ENCODE measurements around the gene LRP8. TPM values are rescaled to one million over a fixed set of nuclear protein-coding genes. Genes with fewer than 3 reads are reported as not detected.

LRP8 gene
- total and polyA plus RNA-seq, 10 donors = 1.7 to 14.4 (median 5.5) TPM

DNA sequence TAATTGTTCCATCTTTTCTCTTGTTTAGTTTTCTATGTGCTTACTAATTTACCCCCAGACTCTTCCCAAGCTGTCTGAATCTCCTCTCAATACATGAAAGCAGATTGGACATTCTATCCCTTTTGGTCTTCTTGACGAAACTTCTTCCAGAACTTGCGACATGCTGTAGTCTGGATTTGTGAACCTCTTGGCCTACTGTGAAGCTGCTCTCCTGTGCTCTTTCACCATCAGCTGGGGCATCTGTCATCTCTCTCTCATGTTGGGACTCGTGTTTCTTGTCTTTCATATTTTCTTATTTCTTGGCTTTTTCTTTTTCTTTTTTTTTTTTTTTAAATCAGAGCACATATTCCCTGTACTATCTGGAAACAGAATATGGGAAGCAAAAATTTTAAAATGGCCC, 124.4 kb downstream of the LRP8 start:
- intact Hi-C loops (cut with DNase I; ENCODE audit: low total_unique reads) = no loop called here
- no peak for DNase-seq
- Histone ChIP-seq H3K27ac (no peak overlapping the region), H3K4me1 (peaks cover 3 to 19% (median 4%) of the 10 kb centered on the region in 6 donors), H3K9me3 (peaks cover 6 to 34% (median 25%) of the 10 kb centered on the region in 8 donors), H3K4me3 (no peak overlapping the region), H3K36me3 (peaks cover 9 to 80% (median 75%) of the 10 kb centered on the region in 6 donors), H3K27me3 (replicated peaks in 1 of 7) (no peaks in the 10 kb centered on the region)
- WGBS, 5 donors = 89 to 98% (median 94%) methylated on average over 3 of the region's 3 CpGs
- TF ChIP-seq POLR2AphosphoS5 (IDR thresholded peaks at IDR 0.05) (no peak), POLR2A (IDR thresholded peaks at IDR 0.05) (no peak)
- TF ChIP-seq, protein P1, sequence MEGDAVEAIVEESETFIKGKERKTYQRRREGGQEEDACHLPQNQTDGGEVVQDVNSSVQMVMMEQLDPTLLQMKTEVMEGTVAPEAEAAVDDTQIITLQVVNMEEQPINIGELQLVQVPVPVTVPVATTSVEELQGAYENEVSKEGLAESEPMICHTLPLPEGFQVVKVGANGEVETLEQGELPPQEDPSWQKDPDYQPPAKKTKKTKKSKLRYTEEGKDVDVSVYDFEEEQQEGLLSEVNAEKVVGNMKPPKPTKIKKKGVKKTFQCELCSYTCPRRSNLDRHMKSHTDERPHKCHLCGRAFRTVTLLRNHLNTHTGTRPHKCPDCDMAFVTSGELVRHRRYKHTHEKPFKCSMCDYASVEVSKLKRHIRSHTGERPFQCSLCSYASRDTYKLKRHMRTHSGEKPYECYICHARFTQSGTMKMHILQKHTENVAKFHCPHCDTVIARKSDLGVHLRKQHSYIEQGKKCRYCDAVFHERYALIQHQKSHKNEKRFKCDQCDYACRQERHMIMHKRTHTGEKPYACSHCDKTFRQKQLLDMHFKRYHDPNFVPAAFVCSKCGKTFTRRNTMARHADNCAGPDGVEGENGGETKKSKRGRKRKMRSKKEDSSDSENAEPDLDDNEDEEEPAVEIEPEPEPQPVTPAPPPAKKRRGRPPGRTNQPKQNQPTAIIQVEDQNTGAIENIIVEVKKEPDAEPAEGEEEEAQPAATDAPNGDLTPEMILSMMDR (IDR thresholded peaks at IDR 0.05 in 8 of 11, conservative IDR thresholded peaks at IDR 0.05 in 3 of 11) = no peak

DNA sequence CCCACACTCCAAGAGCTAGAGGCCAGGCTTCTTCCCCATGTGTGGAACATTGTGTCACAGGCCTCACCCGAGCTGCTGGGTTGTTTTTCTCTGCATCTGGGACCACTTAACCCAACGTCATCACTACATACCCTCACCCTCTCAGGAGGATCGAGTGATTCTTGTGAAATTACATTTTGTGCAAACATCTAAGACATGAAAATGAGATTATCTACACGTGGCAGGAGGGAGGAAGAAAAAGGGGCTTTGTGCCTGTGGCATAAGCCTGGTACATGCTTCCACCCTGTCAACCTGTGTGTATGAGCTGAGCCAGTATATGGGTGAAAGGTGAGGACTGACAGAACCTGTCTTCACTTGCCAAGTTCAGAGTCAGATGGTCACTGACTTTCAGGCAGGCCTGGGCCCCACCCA, 129.6 kb downstream of the LRP8 start:
- TF ChIP-seq, protein P1 (IDR thresholded peaks at IDR 0.05 in 8 of 11, conservative IDR thresholded peaks at IDR 0.05 in 3 of 11) = no peak
- TF ChIP-seq POLR2A (IDR thresholded peaks at IDR 0.05) = no peak
- TF ChIP-seq POLR2AphosphoS5 (IDR thresholded peaks at IDR 0.05) = no peak
- Histone ChIP-seq H3K4me3 (peak overlapping the region in 2 of 8 donors; percentile 82 to 93), H3K27me3 (replicated peaks in 1 of 7) (no peaks in the 10 kb centered on the region), H3K27ac (peak overlapping the region in 5 of 8 donors; percentile 98 to 100 (median 99)), H3K4me1 (peaks cover 16 to 53% (median 31%) of the 10 kb centered on the region in 6 donors), H3K9me3 (no peaks in the 10 kb centered on the region), H3K36me3 (peaks cover 4 to 28% (median 23%) of the 10 kb centered on the region in 6 donors)
- intact Hi-C loops (cut with DNase I; ENCODE audit: low total_unique reads) = no loop called here
- no peak for DNase-seq
- 48 to 78% (median 61%) methylated on average over 4 of the region's 4 CpGs for WGBS, 5 donors

DNA sequence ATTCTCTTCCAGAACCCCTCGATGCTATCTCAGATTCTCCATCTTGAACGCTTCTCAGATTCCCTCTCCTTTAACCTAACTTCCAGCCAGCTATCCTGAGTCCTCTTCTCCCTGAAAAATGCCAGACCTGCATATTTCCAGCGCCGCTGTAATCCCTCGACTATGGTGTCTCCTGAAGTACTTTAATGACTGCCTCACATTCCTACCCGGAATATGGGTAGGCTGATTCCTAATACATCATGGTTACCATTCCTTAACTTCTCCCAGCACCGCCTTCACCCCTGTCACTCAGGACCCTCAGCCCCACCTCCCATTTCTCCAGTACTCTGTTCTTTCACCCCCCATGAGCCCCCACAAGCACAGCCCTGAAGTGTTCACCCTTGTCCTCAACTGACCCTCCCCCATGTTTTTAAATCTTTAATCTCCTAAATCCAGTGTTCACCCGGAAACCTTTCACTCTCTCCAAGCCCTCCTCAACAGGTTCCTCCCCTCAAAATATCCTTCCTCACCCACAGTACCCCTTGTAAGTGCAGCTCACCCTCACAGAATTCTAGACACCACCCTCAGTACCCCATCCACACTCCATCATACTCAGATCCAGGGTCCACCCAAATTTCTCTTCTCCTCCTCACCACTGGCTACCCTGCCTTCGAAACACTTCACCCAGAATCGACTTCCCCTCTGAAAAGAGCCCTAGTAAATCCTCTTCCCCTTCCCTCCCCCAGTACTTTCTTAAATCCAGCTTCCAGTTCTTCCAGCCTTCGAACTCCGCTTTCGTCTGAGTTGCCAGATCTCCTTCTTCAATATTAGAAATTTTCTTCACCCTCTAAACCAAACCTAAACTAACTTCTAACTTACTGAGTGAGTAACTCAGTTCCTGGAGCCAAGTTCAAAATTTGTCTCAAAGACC, 130.3 kb downstream of the LRP8 start:
- Histone ChIP-seq H3K9me3 (no peaks in the 10 kb centered on the region), H3K27me3 (replicated peaks in 1 of 7) (no peaks in the 10 kb centered on the region), H3K36me3 (peaks cover 4 to 21% (median 16%) of the 10 kb centered on the region in 6 donors), H3K4me1 (peaks cover 16 to 53% (median 31%) of the 10 kb centered on the region in 6 donors), H3K27ac (peak overlapping the region; percentile 97 to 100 (median 99)), H3K4me3 (peak overlapping the region; percentile 72 to 93 (median 77))
- 27 to 34% (median 30%) methylated on average over 13 of the region's 13 CpGs for WGBS, 5 donors
- intact Hi-C loops (cut with DNase I; ENCODE audit: low total_unique reads) = no loop called here
- TF ChIP-seq, protein P1 (IDR thresholded peaks at IDR 0.05 in 8 of 11, conservative IDR thresholded peaks at IDR 0.05 in 3 of 11) = no peak
- no peak for TF ChIP-seq POLR2AphosphoS5 (IDR thresholded peaks at IDR 0.05)
- no peak for TF ChIP-seq POLR2A (IDR thresholded peaks at IDR 0.05)
- DNase-seq = no peak

All from spleen (tissue), 11 donors.